VCaP (cell line): Measurements from ENCODE around the gene KCND3.

ENCODE experiments used
- H3K27ac ChIP-seq: fragments of 450-650 bp; 2 replicates; pipeline ENCODE4 v1.5.1; 2017
- CTCF ChIP-seq: fragments of 450-650 bp; conservative IDR thresholded peaks from 2 replicates; pipeline ENCODE4 v1.5.1; 2017; ENCODE audit warnings: mild to moderate bottlenecking, moderate library complexity

Gene KCND3

GRCh38 chr1:111768625-111769024 lies 220.8 kb downstream of the KCND3 start:
- no peak for TF ChIP-seq CTCF
- H3K27ac ChIP-seq = no peak overlapping the region

GRCh38 chr1:111768023-111768422 lies 221.4 kb downstream of the KCND3 start:
- H3K27ac ChIP-seq = no peak overlapping the region
- no peak for TF ChIP-seq CTCF

- no peak overlapping the region for H3K27ac ChIP-seq
- no peak for TF ChIP-seq CTCF
Observed at GRCh38 chr1:111762332-111762731, 227.1 kb downstream of the KCND3 start.

- no peak for TF ChIP-seq CTCF
- no peak overlapping the region for H3K27ac ChIP-seq
Observed at GRCh38 chr1:111761717-111762116, 227.8 kb downstream of the KCND3 start.

- H3K27ac ChIP-seq = no peak overlapping the region
- peak; percentile 32; the same call in 1 of the 2 replicates for TF ChIP-seq CTCF
Observed at GRCh38 chr1:111758373-111758772, 231.1 kb downstream of the KCND3 start.

GRCh38 chr1:111756124-111756513 lies 233.3 kb downstream of the KCND3 start:
- H3K27ac ChIP-seq = peak overlapping the region; percentile 99
- TF ChIP-seq CTCF = no peak

- peak; percentile 95 for TF ChIP-seq CTCF
- peak within 1 kb of the TSS; percentile 99 for H3K27ac ChIP-seq
Observed at GRCh38 chr1:111755331-111756123, 233.9 kb downstream of the KCND3 start, which contains the start of gene DDX20. Gene DDX20, plus strand, starts transcription at chr1:111755901. Its CDS starts 24 bp downstream, at chr1:111755925.
